ENCODE results near the gene CYSTM1. TPM values are rescaled to one million over a fixed set of nuclear protein-coding genes. Genes with fewer than 3 reads are reported as not detected.

The CYSTM1 gene
- polyA plus RNA-seq, 2 donors, result 6.7 to 13.4 TPM

DNA sequence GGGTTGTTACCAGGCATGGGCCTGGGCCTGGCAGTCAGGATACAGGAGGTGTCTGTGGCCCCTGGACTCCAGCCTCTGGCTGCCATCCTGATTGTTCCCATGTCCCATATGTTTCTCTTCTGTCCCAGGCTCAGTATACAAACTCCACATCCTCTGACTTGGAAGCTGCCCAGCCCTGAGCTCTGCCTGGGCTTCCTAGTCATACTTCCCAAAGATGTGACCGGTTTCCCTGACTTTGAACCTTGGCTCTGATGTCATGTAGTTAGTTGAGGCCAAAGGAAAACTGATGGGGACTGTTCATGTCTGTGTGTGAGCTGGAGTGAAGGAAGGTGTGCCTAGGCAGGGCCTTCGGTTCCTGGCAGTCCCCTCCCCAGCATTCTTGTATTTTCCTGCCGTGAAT lies 50.4 kb downstream of the CYSTM1 start:
- Histone ChIP-seq H3K4me1 (ENCODE audit: control insufficient read depth in 2 of 2, insufficient read depth in 2 of 2, low read length in 1 of 2) (no peaks in the 10 kb centered on the region), H3K4me3 (ENCODE audit: low read depth in 1 of 2, low read length in 2 of 2) (no peak overlapping the region), H3K36me3 (ENCODE audit: control insufficient read depth in 2 of 2, insufficient read depth in 2 of 2, low read length in 1 of 2) (no peaks in the 10 kb centered on the region), H3K27me3 (ENCODE audit: control insufficient read depth in 1 of 2, insufficient read depth in 2 of 2, low read length in 2 of 2) (no peaks in the 10 kb centered on the region), H3K27ac (ENCODE audit: low read depth in 2 of 2, low read length in 1 of 2) (no peak overlapping the region), H3K9me3 (ENCODE audit: control insufficient read depth in 2 of 2, insufficient read depth in 1 of 2, low read depth in 1 of 2, low read length in 1 of 2) (no peaks in the 10 kb centered on the region)
- 76 to 83% methylated on average over 3 of the region's 3 CpGs for WGBS, 2 donors

DNA sequence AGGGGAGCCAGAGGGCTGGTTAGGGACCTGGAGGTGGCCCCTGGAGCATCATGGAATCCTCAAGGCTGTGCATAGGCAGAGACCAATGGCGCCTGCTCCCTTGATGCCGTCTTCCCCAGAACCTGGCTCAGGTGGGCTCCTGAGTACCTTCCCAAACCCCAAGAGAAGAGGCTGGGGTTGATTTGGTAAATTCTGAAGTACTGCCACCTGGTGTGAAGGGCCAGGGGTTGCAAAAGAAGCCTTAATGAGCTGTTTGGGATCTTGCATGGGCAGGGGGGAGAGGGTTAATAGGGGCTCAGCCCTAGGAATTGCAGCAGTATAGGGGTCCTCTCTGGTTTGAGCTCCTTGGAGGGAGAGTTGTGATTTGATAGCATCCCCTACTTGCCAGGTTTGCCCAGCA lies 52.1 kb downstream of the CYSTM1 start:
- Histone ChIP-seq H3K27ac (ENCODE audit: low read depth in 2 of 2, low read length in 1 of 2) (no peak overlapping the region), H3K36me3 (ENCODE audit: control insufficient read depth in 2 of 2, insufficient read depth in 2 of 2, low read length in 1 of 2) (no peaks in the 10 kb centered on the region), H3K9me3 (ENCODE audit: control insufficient read depth in 2 of 2, insufficient read depth in 1 of 2, low read depth in 1 of 2, low read length in 1 of 2) (no peaks in the 10 kb centered on the region), H3K4me1 (ENCODE audit: control insufficient read depth in 2 of 2, insufficient read depth in 2 of 2, low read length in 1 of 2) (no peaks in the 10 kb centered on the region), H3K4me3 (ENCODE audit: low read depth in 1 of 2, low read length in 2 of 2) (no peak overlapping the region), H3K27me3 (ENCODE audit: control insufficient read depth in 1 of 2, insufficient read depth in 2 of 2, low read length in 2 of 2) (no peaks in the 10 kb centered on the region)
- WGBS, 2 donors, result 92 to 100% methylated on average over 2 of the region's 2 CpGs

DNA sequence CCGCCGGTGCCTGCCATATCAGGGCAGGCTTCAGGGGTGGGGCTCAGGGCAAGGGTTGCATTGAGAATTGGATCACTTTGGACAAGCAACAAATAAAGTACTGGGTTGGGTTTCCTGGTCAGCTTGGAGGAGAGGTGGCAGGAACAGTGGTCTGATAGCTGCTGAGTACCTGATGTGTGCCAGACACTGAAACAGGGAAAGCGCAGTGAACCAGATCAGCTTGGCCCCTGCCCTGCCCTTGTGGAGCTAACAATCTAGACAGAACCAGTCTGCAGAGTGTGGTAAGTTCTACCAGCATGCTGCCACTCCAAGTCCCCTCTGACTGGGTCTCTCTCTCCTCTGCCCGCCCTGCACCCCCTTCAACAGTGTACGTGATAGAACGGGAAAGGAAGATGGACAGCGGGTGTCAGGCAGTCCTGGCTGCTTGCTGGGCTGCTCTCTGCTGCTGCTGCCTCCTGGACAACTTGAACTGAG lies 53.4 kb downstream of the CYSTM1 start:
- Histone ChIP-seq H3K27me3 (ENCODE audit: control insufficient read depth in 1 of 2, insufficient read depth in 2 of 2, low read length in 2 of 2) (no peaks in the 10 kb centered on the region), H3K27ac (ENCODE audit: low read depth in 2 of 2, low read length in 1 of 2) (no peak overlapping the region), H3K9me3 (ENCODE audit: control insufficient read depth in 2 of 2, insufficient read depth in 1 of 2, low read depth in 1 of 2, low read length in 1 of 2) (no peaks in the 10 kb centered on the region), H3K36me3 (ENCODE audit: control insufficient read depth in 2 of 2, insufficient read depth in 2 of 2, low read length in 1 of 2) (no peaks in the 10 kb centered on the region), H3K4me1 (ENCODE audit: control insufficient read depth in 2 of 2, insufficient read depth in 2 of 2, low read length in 1 of 2) (no peaks in the 10 kb centered on the region), H3K4me3 (ENCODE audit: low read depth in 1 of 2, low read length in 2 of 2) (no peak overlapping the region)
- WGBS, 2 donors, result 81 to 87% methylated on average over 7 of the region's 7 CpGs

DNA sequence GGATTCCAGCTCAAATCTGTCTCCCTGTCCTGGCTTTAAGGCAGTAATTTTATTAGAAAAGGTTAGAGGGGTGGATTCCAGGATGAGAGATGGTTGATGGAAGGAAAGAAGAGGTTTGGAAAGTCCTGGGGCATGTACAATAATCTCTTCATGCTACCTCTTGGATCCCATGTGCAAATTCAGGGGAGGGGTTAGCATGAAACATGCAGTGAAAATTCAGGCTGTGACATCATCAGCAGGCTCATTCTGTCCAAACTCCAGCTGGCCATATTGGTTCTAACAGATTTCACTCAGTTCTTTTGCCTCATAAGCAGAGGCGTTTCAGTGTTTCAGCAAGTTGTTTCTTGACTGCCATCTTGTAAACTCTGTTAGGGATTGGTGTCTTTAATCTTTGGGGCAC lies 55.4 kb downstream of the CYSTM1 start:
- Histone ChIP-seq H3K4me1 (ENCODE audit: control insufficient read depth in 2 of 2, insufficient read depth in 2 of 2, low read length in 1 of 2) (no peaks in the 10 kb centered on the region), H3K27ac (ENCODE audit: low read depth in 2 of 2, low read length in 1 of 2) (no peak overlapping the region), H3K9me3 (ENCODE audit: control insufficient read depth in 2 of 2, insufficient read depth in 1 of 2, low read depth in 1 of 2, low read length in 1 of 2) (no peaks in the 10 kb centered on the region), H3K36me3 (ENCODE audit: control insufficient read depth in 2 of 2, insufficient read depth in 2 of 2, low read length in 1 of 2) (no peaks in the 10 kb centered on the region), H3K4me3 (ENCODE audit: low read depth in 1 of 2, low read length in 2 of 2) (no peak overlapping the region), H3K27me3 (ENCODE audit: control insufficient read depth in 1 of 2, insufficient read depth in 2 of 2, low read length in 2 of 2) (no peaks in the 10 kb centered on the region)
- WGBS, 2 donors, result 89 to 100% methylated on average over 1 of the region's 1 CpG

DNA sequence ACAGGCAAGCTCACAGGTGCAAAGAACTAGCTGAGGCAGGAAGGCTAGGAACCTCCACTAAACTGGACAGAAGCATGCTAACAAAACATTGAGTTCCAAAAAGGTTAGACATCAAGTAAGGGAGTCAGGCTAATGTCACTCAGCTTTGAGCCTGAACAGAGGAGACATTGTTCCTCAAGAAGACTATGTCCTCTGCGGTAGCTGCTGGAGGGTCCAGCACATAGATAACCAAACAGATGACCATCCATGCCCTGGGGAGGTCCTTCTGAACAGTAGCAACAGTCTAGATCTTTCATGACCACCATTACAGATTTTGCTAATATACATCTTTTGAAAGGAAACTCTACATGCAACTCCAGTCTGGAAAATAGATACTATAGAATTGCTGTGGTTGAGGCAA lies 57.7 kb downstream of the CYSTM1 start:
- no peak overlapping the region for H3K4me3 ChIP-seq (ENCODE audit: low read depth in 1 of 2, low read length in 2 of 2)
- H3K36me3 ChIP-seq (ENCODE audit: control insufficient read depth in 2 of 2, insufficient read depth in 2 of 2, low read length in 1 of 2), result no peaks in the 10 kb centered on the region
- H3K27me3 ChIP-seq (ENCODE audit: control insufficient read depth in 1 of 2, insufficient read depth in 2 of 2, low read length in 2 of 2), result no peaks in the 10 kb centered on the region
- WGBS, 2 donors, result 95 to 97% methylated on average over 1 of the region's 1 CpG
- no peaks in the 10 kb centered on the region for H3K9me3 ChIP-seq (ENCODE audit: control insufficient read depth in 2 of 2, insufficient read depth in 1 of 2, low read depth in 1 of 2, low read length in 1 of 2)
- no peak overlapping the region for H3K27ac ChIP-seq (ENCODE audit: low read depth in 2 of 2, low read length in 1 of 2)
- peaks cover 0 to 5% of the 10 kb centered on the region in 2 donors for H3K4me1 ChIP-seq (ENCODE audit: control insufficient read depth in 2 of 2, insufficient read depth in 2 of 2, low read length in 1 of 2)

DNA sequence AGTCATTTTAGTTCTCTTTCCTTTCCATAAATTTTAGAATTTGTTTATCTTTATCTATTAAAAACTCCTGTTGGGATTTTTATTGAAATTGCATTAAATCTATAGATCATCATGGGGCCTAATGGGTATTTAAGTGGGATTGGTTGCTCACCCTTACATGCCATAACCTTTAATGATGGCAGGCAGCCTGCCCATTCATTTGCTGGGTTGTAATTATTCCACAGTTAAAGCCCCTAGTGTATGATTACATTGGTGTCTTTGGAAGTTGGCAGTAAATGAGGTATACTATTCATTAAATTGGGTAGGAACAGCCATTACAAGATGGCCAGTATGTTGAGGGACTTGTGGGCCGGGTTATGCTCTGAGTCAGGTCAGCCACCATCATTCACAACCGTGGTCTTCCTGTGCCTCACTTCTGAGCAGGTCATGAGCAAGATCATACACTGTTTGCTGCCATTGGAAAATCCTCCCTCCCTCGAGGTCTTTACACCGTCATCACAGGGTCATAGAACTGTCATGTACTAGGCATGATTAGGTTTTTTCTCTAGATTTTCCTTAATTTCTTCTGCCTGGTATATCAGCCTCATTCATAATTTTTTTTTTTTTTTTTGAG lies 59.5 kb downstream of the CYSTM1 start:
- Histone ChIP-seq H3K36me3 (ENCODE audit: control insufficient read depth in 2 of 2, insufficient read depth in 2 of 2, low read length in 1 of 2) (no peaks in the 10 kb centered on the region), H3K4me1 (ENCODE audit: control insufficient read depth in 2 of 2, insufficient read depth in 2 of 2, low read length in 1 of 2) (peaks cover 0 to 5% of the 10 kb centered on the region in 2 donors), H3K27ac (ENCODE audit: low read depth in 2 of 2, low read length in 1 of 2) (no peak overlapping the region), H3K9me3 (ENCODE audit: control insufficient read depth in 2 of 2, insufficient read depth in 1 of 2, low read depth in 1 of 2, low read length in 1 of 2) (no peaks in the 10 kb centered on the region), H3K27me3 (ENCODE audit: control insufficient read depth in 1 of 2, insufficient read depth in 2 of 2, low read length in 2 of 2) (no peaks in the 10 kb centered on the region), H3K4me3 (ENCODE audit: low read depth in 1 of 2, low read length in 2 of 2) (no peak overlapping the region)
- WGBS, 2 donors, result 91 to 95% methylated on average over 4 of the region's 4 CpGs

DNA sequence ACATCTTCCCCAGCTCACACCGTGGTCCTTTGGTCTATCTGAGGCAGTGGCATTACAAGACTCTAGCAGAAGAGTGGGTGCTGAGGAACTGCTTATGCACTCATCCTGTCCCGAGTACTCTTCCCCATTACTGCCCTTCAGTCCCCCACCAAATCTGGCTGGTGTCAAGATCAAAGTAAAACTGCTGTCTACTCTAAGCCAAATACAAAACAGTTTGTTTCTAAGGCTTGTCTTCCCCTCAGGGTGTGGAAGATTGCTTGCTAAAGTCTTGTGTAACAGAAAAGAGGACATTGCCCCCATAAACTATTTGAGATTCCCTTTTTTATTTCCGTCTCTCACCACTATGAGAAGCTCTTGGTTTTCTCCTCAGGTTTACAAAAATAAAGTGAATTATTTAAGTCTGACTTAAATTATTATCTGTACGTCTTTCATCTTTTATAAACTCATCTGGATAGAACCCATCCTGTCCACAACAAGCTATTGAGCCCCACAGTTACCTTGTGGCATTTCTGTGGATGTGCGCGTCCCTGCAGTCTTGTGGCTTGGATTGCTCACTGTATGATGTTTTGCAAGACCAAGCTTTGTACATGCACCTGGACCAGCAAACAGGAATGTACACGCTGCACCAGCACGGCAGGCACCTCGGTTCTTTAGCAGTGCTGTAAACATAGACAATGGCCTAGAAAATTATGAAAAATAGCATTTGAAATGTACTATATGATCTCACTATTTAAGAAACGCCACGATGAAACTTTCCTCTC lies 61.0 kb downstream of the CYSTM1 start:
- 49 to 66% methylated on average over 11 of the region's 11 CpGs for WGBS, 2 donors
- H3K4me1 ChIP-seq (ENCODE audit: control insufficient read depth in 2 of 2, insufficient read depth in 2 of 2, low read length in 1 of 2), result peaks cover under 1 to 12% of the 10 kb centered on the region in 2 donors

DNA sequence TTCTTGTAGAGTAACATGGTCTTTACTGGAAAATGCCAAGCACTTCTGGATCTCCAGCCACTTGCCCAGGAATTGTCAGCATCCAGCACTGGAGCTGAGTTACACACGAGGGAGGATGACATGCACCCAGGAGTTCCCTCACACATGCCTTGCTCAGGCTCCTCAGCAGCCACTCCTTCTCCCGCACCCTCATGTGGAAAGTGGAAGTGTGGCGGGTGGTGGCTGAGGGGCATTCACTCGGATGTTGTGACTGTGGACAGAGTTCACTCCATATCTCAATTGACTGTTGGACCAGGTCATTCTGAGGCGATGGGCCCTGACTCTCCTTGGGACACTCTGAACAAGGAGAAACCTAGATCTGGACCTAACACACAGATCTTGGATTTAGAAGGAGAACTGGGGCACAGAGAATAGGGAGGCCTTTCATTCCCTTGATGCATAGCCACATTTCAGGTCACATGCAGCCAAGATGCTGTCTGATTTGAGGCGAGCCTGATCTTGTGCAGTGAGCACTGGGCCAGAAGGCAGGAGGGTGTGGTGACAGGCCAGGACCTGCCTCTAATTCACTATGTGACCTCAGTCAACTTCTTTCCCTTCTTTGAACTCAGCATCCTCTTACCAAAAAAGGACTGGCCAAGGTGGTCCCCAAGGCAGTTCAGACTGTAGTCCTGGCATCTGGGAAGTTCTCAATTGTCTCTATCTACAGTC lies 62.1 kb downstream of the CYSTM1 start:
- WGBS, 2 donors, result 49 to 61% methylated on average over 6 of the region's 6 CpGs
- Histone ChIP-seq H3K27ac (ENCODE audit: low read depth in 2 of 2, low read length in 1 of 2) (peak overlapping the region; percentile 68 to 88), H3K4me1 (ENCODE audit: control insufficient read depth in 2 of 2, insufficient read depth in 2 of 2, low read length in 1 of 2) (peaks cover 7 to 18% of the 10 kb centered on the region in 2 donors), H3K4me3 (ENCODE audit: low read depth in 1 of 2, low read length in 2 of 2) (no peak overlapping the region), H3K27me3 (ENCODE audit: control insufficient read depth in 1 of 2, insufficient read depth in 2 of 2, low read length in 2 of 2) (no peaks in the 10 kb centered on the region), H3K9me3 (ENCODE audit: control insufficient read depth in 2 of 2, insufficient read depth in 1 of 2, low read depth in 1 of 2, low read length in 1 of 2) (no peaks in the 10 kb centered on the region), H3K36me3 (ENCODE audit: control insufficient read depth in 2 of 2, insufficient read depth in 2 of 2, low read length in 1 of 2) (no peaks in the 10 kb centered on the region)

More for the DNA sequence above, 61.0 kb downstream of the CYSTM1 start:
- Histone ChIP-seq H3K36me3 (ENCODE audit: control insufficient read depth in 2 of 2, insufficient read depth in 2 of 2, low read length in 1 of 2) (no peaks in the 10 kb centered on the region), H3K9me3 (ENCODE audit: control insufficient read depth in 2 of 2, insufficient read depth in 1 of 2, low read depth in 1 of 2, low read length in 1 of 2) (no peaks in the 10 kb centered on the region), H3K27me3 (ENCODE audit: control insufficient read depth in 1 of 2, insufficient read depth in 2 of 2, low read length in 2 of 2) (no peaks in the 10 kb centered on the region), H3K4me3 (ENCODE audit: low read depth in 1 of 2, low read length in 2 of 2) (no peak overlapping the region), H3K27ac (ENCODE audit: low read depth in 2 of 2, low read length in 1 of 2) (peak overlapping the region in 1 of 2 donors; percentile 33)

DNA sequence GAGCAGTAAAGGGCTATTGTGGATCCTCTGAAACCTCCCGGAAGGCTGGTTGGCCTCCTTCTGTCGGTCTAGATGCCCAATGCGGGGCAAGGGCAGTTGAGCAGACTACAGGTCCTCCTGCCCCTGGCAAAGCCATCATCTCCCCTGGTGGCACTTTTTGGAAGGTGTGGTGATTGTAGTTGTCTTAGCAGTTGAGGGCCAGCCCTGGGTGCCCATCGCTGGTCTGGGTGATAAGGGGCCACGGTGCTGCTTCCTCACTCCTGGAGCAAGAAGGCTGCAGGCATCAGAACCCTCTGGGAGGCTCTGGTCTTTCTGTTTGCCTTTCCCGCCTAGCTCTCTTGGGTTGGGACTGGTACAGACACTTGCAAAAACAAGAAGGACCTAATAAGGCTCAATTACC lies 63.8 kb downstream of the CYSTM1 start:
- 91 to 94% methylated on average over 6 of the region's 6 CpGs for WGBS, 2 donors
- H3K36me3 ChIP-seq (ENCODE audit: control insufficient read depth in 2 of 2, insufficient read depth in 2 of 2, low read length in 1 of 2), result no peaks in the 10 kb centered on the region
- H3K27ac ChIP-seq (ENCODE audit: low read depth in 2 of 2, low read length in 1 of 2), result no peak overlapping the region
- H3K9me3 ChIP-seq (ENCODE audit: control insufficient read depth in 2 of 2, insufficient read depth in 1 of 2, low read depth in 1 of 2, low read length in 1 of 2), result no peaks in the 10 kb centered on the region
- no peaks in the 10 kb centered on the region for H3K27me3 ChIP-seq (ENCODE audit: control insufficient read depth in 1 of 2, insufficient read depth in 2 of 2, low read length in 2 of 2)
- peaks cover 7 to 18% of the 10 kb centered on the region in 2 donors for H3K4me1 ChIP-seq (ENCODE audit: control insufficient read depth in 2 of 2, insufficient read depth in 2 of 2, low read length in 1 of 2)
- no peak overlapping the region for H3K4me3 ChIP-seq (ENCODE audit: low read depth in 1 of 2, low read length in 2 of 2)

All from esophagus (tissue), 2 donors.